Measurements from ENCODE around the gene OCIAD2.
"Not testable (repeated sequence)": the region's sequence is repeated elsewhere in the genome, so short reads cannot be mapped to it uniquely, and the experiment has no call there.

OCIAD2 gene

DNA sequence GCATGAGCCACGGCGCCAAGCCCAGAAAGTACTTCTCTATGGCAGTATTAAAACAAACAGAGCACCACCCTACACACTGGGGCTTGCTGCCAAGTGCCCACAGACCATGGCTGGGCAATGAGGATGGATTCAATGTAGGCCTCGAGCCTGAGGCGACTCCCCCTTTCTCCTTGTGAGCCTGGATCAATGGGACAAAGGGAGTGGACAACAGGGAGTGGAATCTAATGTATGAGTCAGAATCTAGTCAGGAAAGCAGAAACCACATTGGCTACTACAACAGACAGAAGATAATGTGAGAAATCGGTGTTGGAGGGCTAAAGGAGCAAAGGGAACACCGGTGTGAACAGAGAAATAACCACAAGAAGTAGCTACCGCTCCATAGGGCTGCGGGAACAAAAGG is 37.7 kb upstream of the OCIAD2 start:
- H3K27ac ChIP-seq, result no peak overlapping the region
- TF ChIP-seq, protein P1, sequence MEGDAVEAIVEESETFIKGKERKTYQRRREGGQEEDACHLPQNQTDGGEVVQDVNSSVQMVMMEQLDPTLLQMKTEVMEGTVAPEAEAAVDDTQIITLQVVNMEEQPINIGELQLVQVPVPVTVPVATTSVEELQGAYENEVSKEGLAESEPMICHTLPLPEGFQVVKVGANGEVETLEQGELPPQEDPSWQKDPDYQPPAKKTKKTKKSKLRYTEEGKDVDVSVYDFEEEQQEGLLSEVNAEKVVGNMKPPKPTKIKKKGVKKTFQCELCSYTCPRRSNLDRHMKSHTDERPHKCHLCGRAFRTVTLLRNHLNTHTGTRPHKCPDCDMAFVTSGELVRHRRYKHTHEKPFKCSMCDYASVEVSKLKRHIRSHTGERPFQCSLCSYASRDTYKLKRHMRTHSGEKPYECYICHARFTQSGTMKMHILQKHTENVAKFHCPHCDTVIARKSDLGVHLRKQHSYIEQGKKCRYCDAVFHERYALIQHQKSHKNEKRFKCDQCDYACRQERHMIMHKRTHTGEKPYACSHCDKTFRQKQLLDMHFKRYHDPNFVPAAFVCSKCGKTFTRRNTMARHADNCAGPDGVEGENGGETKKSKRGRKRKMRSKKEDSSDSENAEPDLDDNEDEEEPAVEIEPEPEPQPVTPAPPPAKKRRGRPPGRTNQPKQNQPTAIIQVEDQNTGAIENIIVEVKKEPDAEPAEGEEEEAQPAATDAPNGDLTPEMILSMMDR (conservative IDR thresholded peaks at IDR 0.05), result no peak

- TF ChIP-seq, protein P1 (conservative IDR thresholded peaks at IDR 0.05), result peak; percentile 85
- H3K27ac ChIP-seq, result no peak overlapping the region
Observed at GRCh38 chr4:48943387-48943786, 36.8 kb upstream of the OCIAD2 start.

- TF ChIP-seq, protein P1 (conservative IDR thresholded peaks at IDR 0.05), result no peak
- no peak overlapping the region for H3K27ac ChIP-seq
Observed at GRCh38 chr4:48939785-48940184, 33.2 kb upstream of the OCIAD2 start.

DNA sequence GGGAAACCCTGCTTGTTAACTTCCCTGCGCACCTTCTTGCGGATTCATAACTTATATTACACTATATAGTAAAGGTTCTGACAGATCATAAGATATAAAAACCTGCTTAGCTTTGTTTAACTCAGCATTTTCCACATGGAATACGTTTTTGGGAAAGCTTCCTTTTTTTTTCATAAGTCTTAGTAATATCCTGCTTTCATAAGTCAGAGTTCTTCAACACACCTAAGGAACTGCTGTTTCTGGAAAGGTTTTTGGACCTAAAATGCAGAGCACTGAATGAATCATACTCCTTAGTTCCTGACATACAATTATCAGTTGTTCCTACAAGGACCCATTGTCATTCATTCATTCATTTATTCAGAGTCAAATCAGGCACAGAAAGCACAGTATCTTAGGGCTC is 32.3 kb upstream of the OCIAD2 start:
- TF ChIP-seq, protein P1 (conservative IDR thresholded peaks at IDR 0.05), result no peak
- no peak overlapping the region for H3K27ac ChIP-seq

GRCh38 chr4:48937033-48937432 is 30.5 kb upstream of the OCIAD2 start:
- TF ChIP-seq, protein P1 (conservative IDR thresholded peaks at IDR 0.05), result no peak

DNA sequence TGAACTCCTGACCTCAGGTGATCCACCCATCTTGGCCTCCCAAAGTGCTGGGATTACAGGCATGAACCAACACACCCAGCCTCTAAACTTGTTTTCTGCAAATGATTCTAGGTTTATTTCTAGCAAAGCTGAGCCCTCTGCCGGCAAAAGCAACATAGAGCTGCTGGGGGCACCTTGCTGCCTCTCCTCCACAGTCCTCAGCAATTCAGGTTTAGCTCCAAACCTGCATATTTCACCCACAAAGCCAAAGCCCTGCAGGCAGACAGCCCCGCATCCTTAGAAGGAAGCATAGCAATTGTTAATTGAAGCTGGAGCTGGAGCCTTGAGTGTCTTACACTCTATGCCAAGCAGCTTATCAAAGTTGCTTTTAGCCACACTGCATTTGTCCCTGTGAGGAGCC is 24.9 kb upstream of the OCIAD2 start:
- no peak overlapping the region for H3K27ac ChIP-seq
- TF ChIP-seq, protein P1 (conservative IDR thresholded peaks at IDR 0.05), result no peak

More at GRCh38 chr4:48937033-48937432, 30.5 kb upstream of the OCIAD2 start:
- H3K27ac ChIP-seq, result no peak overlapping the region

GRCh38 chr4:48930654-48931053 is 24.1 kb upstream of the OCIAD2 start:
- H3K27ac ChIP-seq, result no peak overlapping the region
- TF ChIP-seq, protein P1 (conservative IDR thresholded peaks at IDR 0.05), result no peak

GRCh38 chr4:48924416-48924815 is 17.8 kb upstream of the OCIAD2 start:
- TF ChIP-seq, protein P1 (conservative IDR thresholded peaks at IDR 0.05), result no peak
- H3K27ac ChIP-seq, result no peak overlapping the region

DNA sequence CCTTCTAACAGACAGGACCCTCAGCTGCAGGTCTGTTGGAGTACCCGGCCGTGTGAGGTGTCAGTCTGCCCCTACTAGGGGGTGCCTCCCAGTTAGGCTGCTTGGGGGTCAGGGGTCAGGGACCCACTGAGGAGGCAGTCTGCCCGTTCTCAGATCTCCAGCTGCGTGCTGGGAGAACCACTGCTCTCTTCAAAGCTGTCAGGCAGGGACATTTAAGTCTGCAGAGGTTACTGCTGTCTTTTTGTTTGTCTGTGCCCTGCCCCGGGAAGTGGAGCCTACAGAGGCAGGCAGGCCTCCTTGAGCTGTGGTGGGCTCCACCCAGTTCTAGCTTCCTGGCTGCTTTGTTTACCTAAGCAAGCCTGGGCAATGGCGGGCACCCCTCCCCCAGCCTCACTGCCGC is 16.5 kb upstream of the OCIAD2 start:
- H3K27ac ChIP-seq, result not testable (repeated sequence)

Data from VCaP (cell line).